GM23338 (cell line): Measurements from ENCODE around the gene PPL. TPM values are rescaled to one million over a fixed set of nuclear protein-coding genes. Genes with fewer than 3 reads are reported as not detected.

Experiments
- ATAC-seq: fragments of 200-7000 bp; cut with Tn5 transposase; 3 replicates; pipeline ENCODE4 v1.9.1; 2020
- DNase-seq: peaks from one replicate; pipeline ENCODE4 v3.0.0-alpha.2; 2015; ENCODE audit warnings: low spot score
- H2AFZ ChIP-seq: fragments of 200-600 bp; sonication (generic); 2 replicates; pipeline ENCODE4 v1.8.0; 2016; ENCODE audit warnings: antibody characterized with exemption, mild to moderate bottlenecking, moderate library complexity
- H3F3A ChIP-seq: fragments of 200-600 bp; sonication (generic); replicated peaks from 2 replicates; pipeline ENCODE4 v1.8.0; 2017; ENCODE audit warnings: antibody characterized with exemption, mixed run types, low read depth
- H3K27ac ChIP-seq: fragments of 200-600 bp; sonication (generic); 2 replicates; pipeline ENCODE4 v1.6.1; 2016; ENCODE audit warnings: low read depth
- H3K27me3 ChIP-seq: fragments of 200-600 bp; sonication (generic); 2 replicates; pipeline ENCODE4 v1.8.0; 2016; ENCODE audit warnings: mild to moderate bottlenecking, mixed run types, moderate library complexity; ENCODE audit not compliant: insufficient read depth
- H3K36me3 ChIP-seq: fragments of 200-600 bp; sonication (generic); 2 replicates; pipeline ENCODE4 v1.8.0; 2016; ENCODE audit warnings: mild to moderate bottlenecking; ENCODE audit not compliant: insufficient read depth
- H3K4me1 ChIP-seq: fragments of 200-600 bp; sonication (generic); 2 replicates; pipeline ENCODE4 v1.8.0; 2016; ENCODE audit warnings: mild to moderate bottlenecking, moderate library complexity; ENCODE audit not compliant: insufficient read depth
- H3K4me2 ChIP-seq: fragments of 200-600 bp; sonication (generic); 2 replicates; pipeline ENCODE4 v1.7.1; 2017; ENCODE audit warnings: mixed run types
- H3K4me3 ChIP-seq: fragments of 200-600 bp; sonication (generic); 2 replicates; pipeline ENCODE4 v1.6.1; 2016; ENCODE audit warnings: mixed run types
- H3K79me2 ChIP-seq: fragments of 200-600 bp; sonication (generic); replicated peaks from 2 replicates; pipeline ENCODE4 v1.8.0; 2017; ENCODE audit warnings: mild to moderate bottlenecking; ENCODE audit not compliant: insufficient read depth
- H3K9me2 ChIP-seq: fragments of 200-600 bp; sonication (generic); 2 replicates; pipeline ENCODE4 v1.8.0; 2017; ENCODE audit not compliant: insufficient read depth
- H4K20me1 ChIP-seq: fragments of 200-600 bp; sonication (generic); replicated peaks from 2 replicates; pipeline ENCODE4 v1.8.0; 2017; ENCODE audit warnings: mild to moderate bottlenecking; ENCODE audit not compliant: insufficient read depth
- H3K27ac Mint-ChIP-seq: 2 replicates; pipeline ENCODE4 v1.8.0; 2020; ENCODE audit warnings: inconsistent platforms, mild to moderate bottlenecking, moderate library complexity, mixed read lengths
- H3K27me3 Mint-ChIP-seq: 3 replicates; pipeline ENCODE4 v1.8.0; 2022; ENCODE audit warnings: low read depth, mild to moderate bottlenecking, moderate library complexity, mixed read lengths, inconsistent platforms; ENCODE audit not compliant: insufficient read depth, poor library complexity
- H3K36me3 Mint-ChIP-seq: 3 replicates; pipeline ENCODE4 v1.8.0; 2021; ENCODE audit warnings: low read depth, mild to moderate bottlenecking, inconsistent platforms, moderate library complexity, mixed read lengths
- H3K4me1 Mint-ChIP-seq: 3 replicates; pipeline ENCODE4 v1.8.0; 2020; ENCODE audit warnings: mild to moderate bottlenecking, inconsistent platforms, mixed read lengths
- H3K4me3 Mint-ChIP-seq: 3 replicates; pipeline ENCODE4 v1.8.0; 2021; ENCODE audit warnings: moderate library complexity, mild to moderate bottlenecking, inconsistent platforms, mixed read lengths
- H3K9me3 Mint-ChIP-seq: 3 replicates; pipeline ENCODE4 v1.8.0; 2020; ENCODE audit warnings: moderate library complexity, mild to moderate bottlenecking, inconsistent platforms, mixed read lengths
- CREB1 ChIP-seq: fragments of 250-450 bp; sonication (Bioruptor Pico); IDR thresholded peaks from 2 replicates; pipeline ENCODE4 v1.5.0; 2020; ENCODE audit warnings: low read depth, mild to moderate bottlenecking, moderate library complexity
- ETS1 ChIP-seq: IDR thresholded peaks from 2 replicates; pipeline ENCODE4 v1.6.1; 2016; ENCODE audit warnings: antibody characterized with exemption
- EZH2 ChIP-seq: fragments of 200-600 bp; sonication (generic); IDR thresholded peaks from one replicate; pipeline ENCODE4 v1.8.0; 2017; ENCODE audit warnings: antibody characterized with exemption, mild to moderate bottlenecking, low read depth; ENCODE audit not compliant: unreplicated experiment
- EZH2phosphoT487 ChIP-seq: fragments of 200-600 bp; sonication (generic); IDR thresholded peaks from one replicate; pipeline ENCODE4 v1.8.1; 2018; ENCODE audit warnings: antibody characterized with exemption; ENCODE audit not compliant: unreplicated experiment
- JUNB ChIP-seq: IDR thresholded peaks from one replicate; pipeline ENCODE4 v1.6.1; 2016; ENCODE audit warnings: antibody characterized with exemption; ENCODE audit not compliant: unreplicated experiment
- POLR2AphosphoS5 ChIP-seq: IDR thresholded peaks from 2 replicates; pipeline ENCODE4 v1.6.1; 2016; ENCODE audit warnings: antibody characterized with exemption, low read depth
- ZNF114 ChIP-seq: fragments of 250-450 bp; sonication (Bioruptor Pico); IDR thresholded peaks from 2 replicates; pipeline ENCODE4 v1.5.0; 2020; ENCODE audit warnings: mild to moderate bottlenecking, moderate library complexity
- ZNF331 ChIP-seq: fragments of 250-450 bp; sonication (Bioruptor Pico); IDR thresholded peaks from 2 replicates; pipeline ENCODE4 v1.5.0; 2020; ENCODE audit warnings: low read depth, mild to moderate bottlenecking, moderate library complexity
- polyA plus RNA-seq: library from polyadenylated mRNA; unstranded; fragments of >200 nt; fragmentation: Nextera tagmentation; extraction: Ambion mirVana; gene quantifications from 2 replicates; pipeline ENCODE4 v1.2.1, GENCODE V29; 2016
- total RNA-seq: library from RNA; depleted of rRNA; stranded (reverse); fragments of >200 nt; shearing (Covaris generic); gene quantifications from 2 replicates; pipeline ENCODE4 v1.2.3, GENCODE V29; 2014
- TF ChIP-seq, protein P1 (sequence below), 2 experiments: fragments of 200-600 bp in 1 of 2; sonication (generic) in 1 of 2; conservative IDR thresholded peaks; 2 replicates each; pipeline versions ENCODE4 v1.5.1 to v1.6.1; 2016 to 2017; ENCODE audit warnings: antibody characterized with exemption in 2 of 2, low read depth in 2 of 2, mild to moderate bottlenecking in 2 of 2, moderate library complexity in 1 of 2
- TF ChIP-seq, protein P2 (sequence below): IDR thresholded peaks from one replicate; pipeline ENCODE4 v1.6.1; 2018; ENCODE audit warnings: antibody characterized with exemption; ENCODE audit not compliant: unreplicated experiment

The PPL gene
- total and polyA plus RNA-seq, 2 experiments from 2014 or later: 10.6 to 31.7 TPM

GRCh38 chr16:4846901-4847773, 89.8 kb downstream of the PPL start, which contains the start of the genes GLYR1 and UBN1:
GLYR1 (minus strand) TSS chr16:4847288; CDS start chr16:4847265, 23 bp downstream.
UBN1 (plus strand) TSS chr16:4847481; CDS start chr16:4852918, 5,437 bp downstream.
- Mint-ChIP-seq H3K27ac (peak within 1 kb of the TSS; percentile 80; the same call in 1 of the 2 replicates), H3K27me3 (no peaks in the 10 kb centered on the region), H3K36me3 (peaks cover 39% of the 10 kb centered on the region), H3K4me1 (peaks cover 27% of the 10 kb centered on the region; the same call in 2 of the 3 replicates), H3K9me3 (no peaks in the 10 kb centered on the region), H3K4me3 (peak within 1 kb of the TSS; percentile 88)
- ATAC-seq (peak; percentile 90), DNase-seq (peak; percentile 99)
- Histone ChIP-seq H2AFZ (peak within 1 kb of the TSS; percentile 67; the same call in 1 of the 2 replicates), H3F3A (peaks cover 14% of the 10 kb centered on the region), H3K36me3 (peaks cover 30% of the 10 kb centered on the region), H3K4me3 (peak within 1 kb of the TSS; percentile 92), H3K9me2 (no peaks in the 10 kb centered on the region), H3K4me1 (peaks cover 11% of the 10 kb centered on the region), H3K27me3 (no peaks in the 10 kb centered on the region), H4K20me1 (peaks cover 53% of the 10 kb centered on the region), H3K4me2 (peak within 1 kb of the TSS; percentile 89), H3K27ac (peak within 1 kb of the TSS; percentile 78; the same call in 1 of the 2 replicates), H3K79me2 (peaks cover 82% of the 10 kb centered on the region)
- peak; percentile 85 for TF ChIP-seq POLR2AphosphoS5
- TF ChIP-seq ETS1: 0 out of 2 replicates have a peak, but pooled peaks have one; percentile 53
- TF ChIP-seq ZNF331 (CRISPR knock-in tag): no peak
- peak; percentile 97 for TF ChIP-seq CREB1 (CRISPR knock-in tag)

- no peaks in the 10 kb centered on the region for H3K27me3 Mint-ChIP-seq
- peak; percentile 16 for ATAC-seq
- TF ChIP-seq, protein P1, sequence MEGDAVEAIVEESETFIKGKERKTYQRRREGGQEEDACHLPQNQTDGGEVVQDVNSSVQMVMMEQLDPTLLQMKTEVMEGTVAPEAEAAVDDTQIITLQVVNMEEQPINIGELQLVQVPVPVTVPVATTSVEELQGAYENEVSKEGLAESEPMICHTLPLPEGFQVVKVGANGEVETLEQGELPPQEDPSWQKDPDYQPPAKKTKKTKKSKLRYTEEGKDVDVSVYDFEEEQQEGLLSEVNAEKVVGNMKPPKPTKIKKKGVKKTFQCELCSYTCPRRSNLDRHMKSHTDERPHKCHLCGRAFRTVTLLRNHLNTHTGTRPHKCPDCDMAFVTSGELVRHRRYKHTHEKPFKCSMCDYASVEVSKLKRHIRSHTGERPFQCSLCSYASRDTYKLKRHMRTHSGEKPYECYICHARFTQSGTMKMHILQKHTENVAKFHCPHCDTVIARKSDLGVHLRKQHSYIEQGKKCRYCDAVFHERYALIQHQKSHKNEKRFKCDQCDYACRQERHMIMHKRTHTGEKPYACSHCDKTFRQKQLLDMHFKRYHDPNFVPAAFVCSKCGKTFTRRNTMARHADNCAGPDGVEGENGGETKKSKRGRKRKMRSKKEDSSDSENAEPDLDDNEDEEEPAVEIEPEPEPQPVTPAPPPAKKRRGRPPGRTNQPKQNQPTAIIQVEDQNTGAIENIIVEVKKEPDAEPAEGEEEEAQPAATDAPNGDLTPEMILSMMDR (conservative IDR thresholded peaks at IDR 0.05; ENCODE audit: low read depth in 2 of 2): no peak
- no peak for TF ChIP-seq EZH2phosphoT487
- TF ChIP-seq POLR2AphosphoS5: no peak
- TF ChIP-seq ZNF114: no peak
- TF ChIP-seq JUNB: no peak
- TF ChIP-seq ETS1: no peak
- no peak for TF ChIP-seq ZNF331 (CRISPR knock-in tag)
- TF ChIP-seq EZH2: no peak
- TF ChIP-seq, protein P2, sequence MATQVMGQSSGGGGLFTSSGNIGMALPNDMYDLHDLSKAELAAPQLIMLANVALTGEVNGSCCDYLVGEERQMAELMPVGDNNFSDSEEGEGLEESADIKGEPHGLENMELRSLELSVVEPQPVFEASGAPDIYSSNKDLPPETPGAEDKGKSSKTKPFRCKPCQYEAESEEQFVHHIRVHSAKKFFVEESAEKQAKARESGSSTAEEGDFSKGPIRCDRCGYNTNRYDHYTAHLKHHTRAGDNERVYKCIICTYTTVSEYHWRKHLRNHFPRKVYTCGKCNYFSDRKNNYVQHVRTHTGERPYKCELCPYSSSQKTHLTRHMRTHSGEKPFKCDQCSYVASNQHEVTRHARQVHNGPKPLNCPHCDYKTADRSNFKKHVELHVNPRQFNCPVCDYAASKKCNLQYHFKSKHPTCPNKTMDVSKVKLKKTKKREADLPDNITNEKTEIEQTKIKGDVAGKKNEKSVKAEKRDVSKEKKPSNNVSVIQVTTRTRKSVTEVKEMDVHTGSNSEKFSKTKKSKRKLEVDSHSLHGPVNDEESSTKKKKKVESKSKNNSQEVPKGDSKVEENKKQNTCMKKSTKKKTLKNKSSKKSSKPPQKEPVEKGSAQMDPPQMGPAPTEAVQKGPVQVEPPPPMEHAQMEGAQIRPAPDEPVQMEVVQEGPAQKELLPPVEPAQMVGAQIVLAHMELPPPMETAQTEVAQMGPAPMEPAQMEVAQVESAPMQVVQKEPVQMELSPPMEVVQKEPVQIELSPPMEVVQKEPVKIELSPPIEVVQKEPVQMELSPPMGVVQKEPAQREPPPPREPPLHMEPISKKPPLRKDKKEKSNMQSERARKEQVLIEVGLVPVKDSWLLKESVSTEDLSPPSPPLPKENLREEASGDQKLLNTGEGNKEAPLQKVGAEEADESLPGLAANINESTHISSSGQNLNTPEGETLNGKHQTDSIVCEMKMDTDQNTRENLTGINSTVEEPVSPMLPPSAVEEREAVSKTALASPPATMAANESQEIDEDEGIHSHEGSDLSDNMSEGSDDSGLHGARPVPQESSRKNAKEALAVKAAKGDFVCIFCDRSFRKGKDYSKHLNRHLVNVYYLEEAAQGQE: no peak
- TF ChIP-seq CREB1 (CRISPR knock-in tag): no peak
Measured at GRCh38 chr16:4846503-4846900, 90.4 kb downstream of the PPL start.

More at GRCh38 chr16:4846503-4846900, 90.4 kb downstream of the PPL start:
- Histone ChIP-seq H3K27me3 (no peaks in the 10 kb centered on the region), H3K4me1 (peaks cover 11% of the 10 kb centered on the region), H3K9me2 (no peaks in the 10 kb centered on the region), H3K4me3 (peak overlapping the region; percentile 92), H4K20me1 (peaks cover 48% of the 10 kb centered on the region), H3K27ac (0 out of 2 replicates have a peak overlapping the region, but pooled peaks have one; percentile 78), H3F3A (peaks cover 14% of the 10 kb centered on the region), H3K4me2 (peak overlapping the region; percentile 84), H3K36me3 (peaks cover 33% of the 10 kb centered on the region), H3K79me2 (peaks cover 79% of the 10 kb centered on the region), H2AFZ (no peak overlapping the region)
- H3K9me3 Mint-ChIP-seq: no peaks in the 10 kb centered on the region
- H3K36me3 Mint-ChIP-seq: peaks cover 45% of the 10 kb centered on the region
- peak overlapping the region; percentile 87 for H3K4me3 Mint-ChIP-seq
- H3K4me1 Mint-ChIP-seq: peaks cover 25% of the 10 kb centered on the region; the same call in 2 of the 3 replicates
- H3K27ac Mint-ChIP-seq: peak overlapping the region; percentile 59; the same call in 1 of the 2 replicates
- peak; percentile 53 for DNase-seq
